Activated naive CD4-positive, alpha-beta T cell treated with anti-CD3 and anti-CD28 coated beads, Interleukin-2, amount 50 U/mL, for 16 hours (primary cell): ENCODE measurements around the gene PGS1.

Experiments used
- DNase-seq: peaks from one replicate; pipeline ENCODE4 v3.0.0-alpha.2; 2020

The PGS1 gene

DNA sequence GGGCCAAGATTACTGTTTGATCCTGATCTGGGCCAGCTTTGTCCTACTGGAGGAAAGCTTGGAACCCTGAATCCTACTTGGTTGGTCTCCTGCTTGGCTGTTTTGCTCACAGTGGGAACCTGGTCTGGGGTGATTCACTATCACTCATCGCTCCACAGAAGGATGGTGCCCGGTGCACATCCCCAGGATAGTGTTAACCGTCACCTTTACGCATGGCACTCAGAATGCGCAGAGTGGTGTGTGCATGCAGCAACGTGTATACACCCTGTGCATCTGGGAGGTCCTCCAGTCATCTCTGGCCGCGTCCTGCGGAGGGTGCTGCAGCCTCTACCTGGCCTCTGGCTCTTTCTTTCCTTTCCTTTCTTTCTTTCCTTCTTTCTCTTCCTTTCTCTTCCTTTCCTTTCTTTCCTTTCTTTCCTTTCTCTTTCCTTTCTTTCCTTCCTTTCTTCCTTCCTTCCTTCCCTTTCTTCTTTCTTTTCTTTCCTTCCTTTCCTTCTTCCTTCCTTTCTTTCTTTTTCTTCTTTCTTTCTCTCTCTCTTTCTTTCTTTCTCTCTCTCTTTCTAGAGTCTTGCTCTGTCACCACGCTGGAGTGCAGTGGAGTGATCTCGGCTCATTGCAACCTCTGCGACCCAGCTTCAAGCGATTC lies 31.7 kb upstream of the PGS1 start:
- DNase-seq, result no peak

DNA sequence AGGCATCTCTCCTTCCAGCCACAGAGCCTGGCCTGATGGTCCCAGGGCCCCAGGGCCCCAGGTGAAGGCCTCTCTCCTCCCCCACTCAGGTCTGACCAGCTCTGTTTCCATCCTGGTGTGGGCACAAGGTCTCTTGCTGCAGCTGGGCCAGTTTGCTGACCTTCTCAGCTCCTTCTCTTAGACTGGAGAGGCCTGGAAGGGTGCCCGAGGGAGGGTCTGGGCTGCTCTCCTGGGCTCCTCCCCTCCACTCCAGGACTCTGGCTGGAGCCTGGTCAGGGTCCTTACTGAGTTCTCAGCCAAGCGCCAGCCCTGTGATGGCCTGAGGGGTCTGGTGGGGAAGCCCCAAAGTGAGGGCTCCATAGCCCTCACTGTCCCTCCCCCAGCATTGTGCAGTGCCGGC lies 31.0 kb upstream of the PGS1 start:
- no peak for DNase-seq

DNA sequence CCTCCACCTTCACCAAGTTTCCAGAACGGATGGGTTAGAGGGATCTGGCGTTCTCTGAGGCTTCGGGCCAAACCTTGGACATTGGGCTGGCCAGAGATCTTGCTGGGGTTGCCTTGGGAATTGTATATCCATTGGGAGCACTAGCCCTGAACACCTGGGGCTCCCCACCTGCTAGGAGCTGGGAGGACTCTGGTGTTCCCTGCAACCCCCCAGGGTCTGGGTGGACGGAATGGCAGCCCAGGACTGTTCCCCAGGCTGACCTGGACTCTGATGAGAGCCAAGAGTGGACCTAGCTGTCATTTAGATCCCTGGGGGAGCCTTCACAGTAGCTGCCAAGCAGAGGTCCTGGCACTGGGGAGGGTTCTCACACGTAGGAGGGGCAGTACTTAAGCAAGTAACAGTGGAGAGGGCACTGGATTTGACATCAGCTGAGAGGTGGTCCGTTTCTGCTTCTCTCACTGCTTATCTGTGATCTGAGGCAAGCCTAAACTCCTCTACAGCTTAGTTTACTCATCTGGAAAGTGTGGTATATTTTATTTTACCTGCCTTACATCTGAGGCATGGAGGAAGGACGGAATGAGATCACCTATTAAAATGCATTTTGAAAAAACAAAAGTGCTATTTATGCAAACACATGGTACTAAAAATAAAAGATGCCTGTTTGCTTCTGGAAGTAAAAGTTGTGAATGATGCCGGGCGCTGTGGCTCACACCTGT lies 30.2 kb upstream of the PGS1 start:
- no peak for DNase-seq

DNA sequence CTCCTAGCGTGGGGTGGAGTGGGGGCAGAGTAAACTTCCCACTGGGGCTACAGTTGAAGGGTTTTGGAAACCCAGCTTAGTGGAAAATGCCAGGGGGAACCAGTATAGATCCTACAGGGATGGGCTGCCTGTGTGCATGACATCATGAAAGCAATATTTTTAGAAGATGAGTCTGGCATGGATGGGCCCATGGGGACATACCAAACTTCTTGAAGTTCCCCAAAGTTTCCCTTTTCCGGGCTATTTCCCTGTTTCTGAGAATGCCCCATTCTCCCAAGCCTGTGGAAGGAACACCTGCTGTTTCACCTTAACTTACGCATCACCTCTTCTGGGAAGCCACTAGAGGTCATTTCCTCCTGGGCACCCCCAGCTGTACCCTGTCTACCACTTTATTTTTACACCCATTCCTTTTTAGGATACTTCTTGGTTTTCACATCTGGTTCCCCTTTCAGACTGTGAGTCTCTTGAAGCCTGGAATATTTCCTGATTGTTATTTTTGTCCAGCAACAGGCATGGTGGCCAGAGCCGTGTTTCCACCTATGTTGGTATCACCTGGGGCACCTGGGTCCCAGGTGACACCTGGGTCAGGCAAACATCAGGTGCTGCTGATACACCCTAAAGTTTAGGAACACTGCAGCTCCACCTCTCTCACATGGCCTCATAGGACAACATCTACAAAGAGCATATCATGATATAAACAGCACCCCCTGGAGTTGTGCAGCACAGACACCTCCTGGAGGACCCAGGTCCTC lies 28.4 kb upstream of the PGS1 start:
- DNase-seq, result no peak

DNA sequence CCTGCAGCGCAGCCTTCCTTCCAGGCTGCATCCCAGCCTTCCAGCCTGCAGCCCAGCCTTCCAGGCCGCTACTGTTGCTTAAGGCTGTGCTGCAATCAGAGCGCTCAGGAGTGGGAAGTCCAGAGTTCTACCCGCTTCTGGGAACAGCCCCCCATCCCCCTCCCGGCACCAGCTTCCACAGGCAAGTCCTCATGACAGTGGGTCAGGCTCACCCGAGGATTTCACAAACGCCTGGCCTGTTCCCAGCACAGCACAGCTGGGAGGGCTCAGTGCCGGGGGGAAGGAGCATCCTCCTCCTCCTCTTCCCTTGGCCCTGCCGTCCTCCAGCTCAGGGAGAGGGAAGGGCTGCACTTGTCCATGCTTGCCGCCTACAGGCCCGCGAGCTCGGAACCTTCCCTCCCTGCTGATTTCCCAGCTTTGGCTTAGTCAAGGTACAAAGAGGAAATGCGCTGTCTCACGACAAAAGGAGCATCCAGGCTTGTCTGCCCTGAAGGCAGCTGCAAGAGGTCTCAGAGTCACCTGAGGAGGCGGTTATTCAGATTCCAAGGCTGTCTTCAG lies 26.9 kb upstream of the PGS1 start:
- DNase-seq, result no peak

DNA sequence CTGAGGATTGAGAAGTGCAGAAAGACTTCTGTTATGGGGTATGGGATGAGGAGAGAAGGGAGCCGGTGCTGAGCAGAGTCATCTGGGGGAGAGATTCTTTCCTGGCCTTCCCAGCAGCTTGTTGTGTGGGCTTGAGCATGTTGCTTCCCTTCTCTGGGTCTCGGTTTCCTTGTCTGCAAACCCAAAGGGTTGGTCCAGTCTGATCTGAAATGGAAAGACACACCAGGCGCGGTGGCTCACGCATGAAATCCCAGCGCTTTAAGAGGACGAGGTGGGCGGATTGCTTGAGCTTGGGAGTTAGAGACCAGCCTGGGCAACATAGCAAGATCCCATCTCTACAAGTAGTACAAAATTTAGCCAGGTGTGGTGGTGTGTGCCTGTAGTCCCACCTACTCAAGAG lies 24.6 kb upstream of the PGS1 start:
- DNase-seq, result no peak

DNA sequence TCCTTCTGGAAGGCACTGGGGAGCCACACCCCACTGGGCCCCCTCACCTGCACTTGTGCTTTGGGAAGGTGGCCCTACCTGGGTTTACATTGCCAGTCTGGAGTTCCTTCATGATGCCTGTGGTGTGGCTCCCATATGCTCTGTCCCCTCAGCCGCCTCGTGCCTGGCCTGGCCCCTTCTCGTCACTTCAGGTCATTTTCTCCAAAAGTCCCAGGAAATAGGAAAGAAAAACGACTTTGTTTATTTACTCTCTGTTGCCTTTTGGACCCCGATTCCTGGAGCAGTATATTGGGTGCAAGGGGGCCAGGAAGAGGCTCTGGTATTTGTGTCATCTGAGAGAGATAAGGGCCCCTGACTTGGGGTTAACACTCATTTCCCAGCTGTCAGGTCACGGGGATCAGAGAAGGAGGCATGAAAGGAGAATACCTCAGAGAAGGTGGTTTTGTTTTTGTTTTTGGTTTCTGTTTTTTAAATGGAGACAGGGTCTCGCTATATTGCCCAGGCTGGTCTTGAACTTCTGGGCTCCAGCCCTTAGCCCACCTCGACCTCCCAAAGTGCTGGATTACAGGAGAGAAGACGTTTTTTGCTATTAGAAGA lies 23.3 kb upstream of the PGS1 start:
- DNase-seq, result no peak

DNA sequence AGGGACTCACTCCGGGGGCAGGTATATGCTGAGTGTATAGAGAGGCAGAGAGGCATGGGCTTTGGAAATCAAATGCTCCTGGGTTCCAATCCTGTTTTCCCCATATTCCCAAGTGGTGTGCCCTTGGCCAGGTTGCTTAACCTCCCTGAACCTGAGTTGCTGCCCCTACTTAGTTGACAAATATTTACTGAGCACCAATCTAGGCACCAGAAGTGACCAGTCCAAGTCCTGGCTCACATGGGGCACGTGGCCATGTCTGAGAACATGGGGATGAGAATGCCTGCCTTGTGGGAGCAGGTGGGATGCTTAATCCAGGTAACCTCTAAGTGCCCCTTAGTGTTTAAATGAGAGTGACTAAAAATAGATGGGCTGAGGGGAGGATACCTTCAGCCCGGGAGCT lies 22.7 kb upstream of the PGS1 start:
- DNase-seq, result no peak

DNA sequence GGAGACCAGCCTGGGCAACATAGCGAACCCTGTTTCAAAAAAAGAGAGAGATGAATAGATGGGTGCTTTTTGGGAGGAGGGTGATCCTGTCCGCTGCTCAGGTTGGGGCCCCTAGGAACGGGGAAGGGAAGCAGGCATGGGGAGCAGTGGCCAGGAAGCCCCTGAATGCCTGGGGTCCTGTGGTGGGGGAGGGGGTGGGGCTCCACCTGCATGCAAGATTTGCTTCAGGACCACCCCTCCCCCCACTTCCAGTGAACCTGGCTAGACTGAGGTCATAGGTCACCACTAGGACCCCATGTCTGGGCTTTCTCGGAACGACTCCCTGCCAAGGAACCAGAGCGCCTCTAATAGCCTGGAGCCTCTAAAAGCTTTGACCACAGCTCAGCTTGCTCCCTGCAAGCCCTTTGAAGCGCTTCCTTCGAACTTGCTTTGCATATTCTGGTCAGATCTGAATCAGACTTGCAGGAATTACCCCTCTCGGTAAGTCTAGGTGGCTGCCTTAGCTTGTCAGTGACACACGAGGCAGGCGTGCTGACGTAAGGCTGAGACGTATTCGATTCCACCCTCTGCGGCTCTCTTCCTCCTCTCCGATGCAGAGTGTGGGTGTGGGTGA lies 22.2 kb upstream of the PGS1 start:
- DNase-seq, result peak; percentile 91

DNA sequence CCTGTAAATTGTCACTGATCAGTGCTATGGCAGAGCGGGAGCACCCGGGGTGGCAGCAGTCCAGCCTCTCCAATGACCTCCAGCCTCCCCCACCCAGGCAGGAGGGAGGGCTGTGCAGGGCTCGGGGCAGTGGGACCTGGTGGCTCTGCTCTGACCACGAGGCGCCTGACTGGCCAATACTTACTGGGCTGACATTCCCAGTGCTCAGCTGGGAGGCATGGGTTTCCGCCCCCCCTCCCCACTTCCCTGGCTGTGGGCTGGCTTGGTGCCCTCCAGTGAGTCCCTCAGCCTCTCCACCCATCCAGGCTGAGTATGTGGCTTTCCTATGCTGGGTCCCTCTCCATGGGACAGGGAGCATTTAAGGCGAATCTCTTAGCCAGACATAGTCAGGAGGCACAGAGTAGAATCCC lies 21.3 kb upstream of the PGS1 start:
- no peak for DNase-seq

DNA sequence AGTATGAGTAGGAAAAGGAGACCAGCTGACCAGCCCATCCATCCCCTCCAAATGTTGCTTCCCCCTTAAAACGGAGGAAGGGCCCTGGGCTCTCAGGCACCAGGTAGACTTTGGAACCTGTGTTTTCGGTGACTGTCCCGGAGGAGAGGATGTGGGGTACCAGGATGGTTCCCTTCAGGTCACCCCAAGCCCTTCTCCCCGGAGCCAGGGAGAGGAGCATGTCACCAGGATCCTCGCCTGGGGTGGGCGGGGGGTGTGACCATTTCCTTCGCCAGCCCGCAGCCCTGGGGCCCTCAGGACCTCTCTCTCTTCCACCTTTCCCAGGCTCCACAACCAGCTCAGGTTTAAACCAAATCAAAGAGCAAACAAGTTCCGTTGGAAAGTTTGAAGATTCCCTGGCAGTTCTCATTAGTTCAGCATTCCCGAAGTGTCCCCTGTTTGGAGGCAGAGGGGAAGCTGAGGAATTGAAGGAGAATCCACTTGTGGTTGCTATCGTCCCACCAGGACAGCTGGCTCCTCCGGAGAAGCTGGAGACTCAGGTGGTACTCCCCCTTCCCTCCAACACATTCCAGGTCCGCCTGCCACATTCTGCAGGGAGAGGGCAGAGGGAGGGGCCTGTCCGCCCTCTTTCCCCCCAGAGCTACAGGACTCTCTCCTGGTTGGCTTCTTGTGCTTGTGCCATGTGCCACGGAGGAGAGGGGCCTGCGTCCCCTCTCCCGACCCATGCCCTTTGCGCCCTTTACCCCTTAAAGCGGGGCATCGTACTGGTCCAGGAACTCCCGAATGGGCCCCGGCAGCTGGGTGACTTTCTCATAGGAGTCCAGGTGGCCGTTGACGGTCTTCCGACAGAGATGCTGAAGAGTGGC lies 20.5 kb upstream of the PGS1 start:
- DNase-seq, result no peak

DNA sequence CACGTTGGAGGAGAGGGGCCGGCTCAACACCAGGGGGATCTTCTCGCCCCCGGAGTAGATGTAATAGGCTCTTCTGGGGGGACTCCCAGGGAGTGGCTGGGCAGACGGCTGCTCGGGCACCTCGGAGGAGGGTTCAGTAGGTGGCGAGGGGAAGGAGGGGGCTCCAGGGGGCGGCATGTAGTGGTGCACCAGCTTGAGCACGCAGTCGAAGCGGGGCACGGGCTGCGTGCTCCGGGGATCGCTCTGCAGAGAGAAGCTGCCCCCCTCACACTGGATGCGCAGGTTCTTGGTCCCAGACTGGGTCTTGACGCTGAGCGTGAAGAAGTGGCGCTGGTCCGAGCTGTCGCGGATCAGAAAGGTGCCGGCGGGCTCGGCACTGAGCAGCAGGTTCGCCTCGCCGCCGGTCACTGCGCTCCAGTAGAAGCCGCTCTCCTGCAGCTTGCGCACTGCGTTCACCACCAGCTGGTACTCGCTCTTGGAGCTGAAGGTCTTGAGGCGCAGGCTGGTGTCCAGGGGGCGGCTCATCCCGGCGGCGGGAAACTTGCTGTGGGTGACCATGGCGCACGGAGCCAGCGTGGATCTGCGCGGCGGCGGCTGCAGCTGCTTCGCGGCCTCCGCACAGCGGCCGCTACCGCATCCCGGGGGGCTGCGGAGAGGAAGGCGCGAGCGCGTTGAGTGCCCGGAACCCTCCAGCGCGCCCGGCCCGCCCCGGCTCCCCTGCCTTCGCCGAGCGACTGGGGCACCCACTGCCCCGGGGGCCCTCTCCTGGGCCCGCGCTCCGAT lies 19.7 kb upstream of the PGS1 start:
- DNase-seq, result peak; percentile 39

DNA sequence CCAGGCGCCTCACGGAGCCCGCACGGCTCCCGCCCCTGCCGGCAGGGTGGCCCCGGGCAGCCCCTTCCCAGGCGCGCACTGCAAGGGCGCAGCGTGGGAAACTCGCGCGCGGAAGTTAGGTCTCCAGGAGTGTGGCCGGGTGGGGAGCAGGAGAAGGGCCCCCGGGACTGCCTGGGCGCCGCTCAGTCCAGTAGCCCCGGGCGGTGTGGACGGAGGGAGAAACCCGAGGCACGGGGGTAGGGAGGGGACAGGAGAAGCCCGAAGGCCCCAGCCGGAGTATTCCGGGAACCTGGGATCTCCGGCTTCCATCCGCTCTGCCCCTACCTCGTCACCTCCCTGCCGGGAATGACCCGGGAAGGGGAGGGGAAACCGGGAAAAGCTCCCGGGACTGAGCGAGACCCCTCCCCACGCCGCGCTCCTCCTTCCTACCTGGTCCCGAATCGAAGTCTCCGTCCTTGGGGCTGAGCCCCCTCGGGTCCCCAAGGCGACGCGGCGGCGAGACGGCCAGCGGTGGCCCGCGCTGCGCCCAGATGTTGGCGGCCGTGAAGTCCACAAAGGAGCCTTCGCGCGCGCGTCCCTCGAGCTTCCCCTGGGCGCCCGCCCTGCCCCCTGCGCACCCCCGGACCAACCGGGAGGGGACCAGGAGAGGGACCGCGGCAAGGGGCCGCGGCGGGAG lies 19.0 kb upstream of the PGS1 start:
- peak; percentile 52 for DNase-seq

DNA sequence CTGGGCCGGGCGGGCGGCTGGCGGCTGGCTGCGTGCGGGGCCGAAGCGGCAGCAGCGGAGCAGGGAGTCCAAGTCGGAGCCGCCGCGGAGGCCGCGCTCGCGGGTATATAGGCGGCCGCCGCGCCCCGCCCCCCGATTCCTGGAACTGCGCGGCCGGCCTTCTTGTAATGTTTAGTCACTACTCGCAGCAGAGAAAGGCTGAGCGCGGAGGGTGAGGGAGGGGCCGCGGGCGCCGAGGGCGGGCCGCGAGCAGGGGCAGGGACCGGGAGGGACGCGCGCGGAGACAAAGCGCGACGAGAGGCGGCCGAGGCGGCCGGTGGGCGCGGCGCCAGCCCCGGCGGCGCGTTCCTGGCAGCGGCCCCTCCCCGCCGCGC lies 18.5 kb upstream of the PGS1 start, which contains the start of gene SOCS3:
TSS of gene SOCS3 (minus strand) at position 81 of the 374 bp plus-strand sequence. CDS start 982 bp downstream, outside the sequence.
- peak; percentile 97 for DNase-seq

DNA sequence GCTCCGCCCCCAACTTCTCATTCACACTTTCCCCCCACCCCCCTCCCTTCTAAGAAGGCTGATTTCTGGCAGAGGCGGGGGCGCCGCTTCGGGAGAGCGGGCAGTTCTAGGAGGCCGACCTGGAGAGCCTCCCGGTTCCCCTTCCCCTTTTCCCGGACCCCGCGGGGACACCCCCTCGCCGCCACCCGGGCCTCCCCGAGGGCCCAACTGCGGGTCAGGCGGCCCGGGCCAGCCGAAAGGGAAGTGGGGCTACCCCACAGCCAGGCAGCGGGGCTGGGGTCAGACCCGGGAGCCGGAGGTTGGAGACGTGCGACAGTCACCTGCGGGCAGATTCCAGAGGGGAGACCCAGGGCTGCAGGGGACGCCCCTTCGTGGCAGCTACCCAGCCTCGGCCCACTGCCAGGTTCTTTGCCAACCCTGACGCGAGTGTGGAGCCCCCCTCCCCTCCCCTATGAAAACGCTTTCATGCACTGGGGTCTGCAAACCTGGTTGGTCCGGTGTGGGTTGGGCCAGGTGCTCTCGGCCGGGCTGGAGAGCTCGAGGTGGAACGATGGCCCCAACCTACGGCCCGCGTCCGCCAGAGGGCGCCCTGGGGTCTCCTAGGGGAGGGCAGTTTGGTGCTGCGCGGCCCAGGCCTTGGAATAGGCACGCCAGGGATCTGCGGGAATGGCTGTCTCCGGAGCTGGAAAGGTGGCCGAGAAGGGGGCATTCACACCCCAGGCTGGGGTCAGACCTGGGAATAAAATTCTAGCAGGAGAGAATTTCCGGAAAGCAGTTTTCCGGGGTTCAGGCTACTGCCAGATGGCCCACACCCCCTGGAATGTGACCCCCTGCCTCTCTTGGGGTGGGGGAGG lies 17.9 kb upstream of the PGS1 start:
- DNase-seq, result peak; percentile 89

DNA sequence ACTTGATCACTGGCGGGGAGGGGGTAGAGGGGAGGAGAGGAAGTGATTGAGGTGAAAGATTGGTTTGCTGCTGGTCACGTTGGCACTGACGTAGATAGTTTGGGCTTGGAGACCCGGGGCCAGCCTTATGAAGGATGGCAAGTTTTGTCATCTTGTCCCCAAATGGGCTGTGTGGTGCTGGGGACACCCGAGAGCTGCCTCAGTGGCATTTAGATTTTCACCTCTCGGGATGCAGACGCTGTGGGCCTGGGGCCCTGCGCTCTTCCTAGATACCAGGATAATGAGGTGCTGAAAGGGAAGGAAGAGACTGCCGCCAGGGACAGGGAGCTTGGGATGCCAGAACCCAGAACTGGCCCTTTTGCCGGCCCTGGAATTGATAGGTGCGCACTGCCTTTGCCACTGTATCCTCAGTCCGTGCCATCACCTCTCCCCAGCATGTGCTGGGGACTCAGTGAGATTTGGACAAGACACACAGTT lies 17.2 kb upstream of the PGS1 start:
- DNase-seq, result no peak

DNA sequence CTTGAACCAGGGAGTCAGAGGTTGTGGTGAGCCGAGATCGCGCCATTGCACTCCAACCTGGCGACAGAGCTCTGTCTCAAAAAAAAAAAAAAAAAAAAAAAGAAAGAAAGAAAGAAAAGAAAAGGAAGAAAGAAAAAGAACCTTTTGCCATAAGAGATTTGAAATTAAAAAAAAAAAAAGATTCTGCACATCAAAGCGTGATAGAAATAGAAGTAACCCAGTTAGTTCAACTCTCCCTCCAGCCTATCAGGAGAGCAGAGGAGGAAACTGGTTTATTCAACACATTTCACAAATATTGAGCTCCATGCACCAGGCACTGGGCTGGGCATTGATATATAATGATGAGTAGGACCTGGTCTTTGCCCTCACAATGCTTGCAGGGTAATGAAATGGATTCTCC lies 16.2 kb upstream of the PGS1 start:
- DNase-seq, result no peak

DNA sequence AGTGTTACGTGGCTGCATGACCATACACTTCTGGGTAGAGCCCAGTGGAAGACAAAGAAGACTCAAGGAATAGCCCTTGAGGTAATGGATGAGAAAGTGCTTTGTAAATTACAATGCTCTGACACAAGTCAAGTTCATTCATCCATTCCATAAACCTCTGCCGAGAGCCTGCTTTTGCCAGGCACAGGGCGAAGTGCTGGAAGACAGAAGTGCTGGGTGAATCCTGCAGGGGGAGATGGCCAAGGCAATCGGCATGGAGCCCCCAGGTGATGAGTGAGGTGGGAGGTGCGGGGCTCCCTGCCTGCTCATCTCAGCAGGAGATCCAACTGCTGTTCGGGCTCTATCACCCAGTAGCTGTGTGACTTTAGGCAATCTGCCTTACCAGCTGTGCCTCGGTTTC lies 15.8 kb upstream of the PGS1 start:
- DNase-seq, result no peak
